Measurements from ENCODE around the gene TDRD5. TPM values are rescaled to one million over a fixed set of nuclear protein-coding genes. Genes with fewer than 3 reads are reported as not detected.

The TDRD5 gene
- total and polyA plus RNA-seq, 2 donors from 2014 or later = 0.47 to 1.5 TPM

- Histone ChIP-seq H3K9me3 (ENCODE audit: control insufficient read depth in 2 of 3, insufficient read depth in 1 of 3, low read length in 3 of 3) (no peaks in the 10 kb centered on the region), H3K36me3 (ENCODE audit: control insufficient read depth in 2 of 3, insufficient read depth in 3 of 3, low read length in 3 of 3) (no peaks in the 10 kb centered on the region), H3K9ac (ENCODE audit: low read length in 3 of 3) (no peak overlapping the region), H3K4me3 (ENCODE audit: low read length in 3 of 3) (no peak overlapping the region), H3K4me1 (ENCODE audit: control insufficient read depth in 2 of 3, insufficient read depth in 2 of 3, low read depth in 1 of 3, low read length in 3 of 3) (no peaks in the 10 kb centered on the region), H3K27me3 (ENCODE audit: control insufficient read depth, insufficient read depth, low read length) (no peaks in the 10 kb centered on the region), H3K27ac (ENCODE audit: low read depth in 2 of 2, low read length in 2 of 2) (no peak overlapping the region)
- DNase-seq (no peak), FAIRE-seq (no peak)
- intact Hi-C loops (cut with DNase I) = no loop called here
- no peak for TF ChIP-seq CTCF (IDR thresholded peaks at IDR 0.05; ENCODE audit: borderline replicate concordance, extremely low read depth, insufficient read depth)
Observed at GRCh38 chr1:179731643-179732042, 140.0 kb downstream of the TDRD5 start.

Other genes with a start within 250 kb of the TDRD5 start
- gene AXDND1, start 225.9 kb upstream of the TDRD5 start, total RNA-seq = 0.57 TPM
- gene AXDND1, start 225.9 kb upstream of the TDRD5 start, polyA plus RNA-seq (ENCODE audit: insufficient read depth, low read depth, low replicate concordance) = not detected
- 1.2 TPM for gene NPHS2, start 15.9 kb upstream of the TDRD5 start, total RNA-seq
- 446 TPM for gene NPHS2, start 15.9 kb upstream of the TDRD5 start, polyA plus RNA-seq (ENCODE audit: insufficient read depth, low read depth, low replicate concordance)
- not detected for gene FAM163A, start 151.5 kb downstream of the TDRD5 start, total RNA-seq
- gene FAM163A, start 151.5 kb downstream of the TDRD5 start, polyA plus RNA-seq (ENCODE audit: insufficient read depth, low read depth, low replicate concordance) = not detected